8988T (cell line): ENCODE data around the gene H3-3A.
"Not testable (repeated sequence)": the region's sequence is repeated elsewhere in the genome, so short reads cannot be mapped to it uniquely, and the experiment has no call there.

Experiments used
- DNase-seq: peaks from one replicate; pipeline ENCODE4 v3.0.0; 2011

The H3-3A gene

DNA sequence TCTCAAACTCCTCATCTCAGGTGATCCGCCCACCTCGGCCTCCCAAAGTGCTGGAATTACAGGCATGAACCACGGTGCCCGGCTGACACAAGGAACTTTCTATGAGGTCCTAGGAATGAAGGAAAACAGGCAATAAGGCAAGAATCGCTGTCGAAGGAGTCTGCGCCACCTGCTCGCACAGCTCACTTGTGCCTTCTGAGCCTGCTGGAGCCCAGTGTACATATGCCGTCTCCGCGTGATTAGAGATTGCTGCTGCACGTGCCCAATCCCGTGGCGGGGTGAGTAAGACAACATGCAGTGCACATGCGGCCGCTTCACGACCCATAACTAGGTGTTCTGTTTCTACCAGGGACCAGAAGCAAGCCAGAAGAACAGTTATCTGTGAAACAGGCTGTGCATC is 24.3 kb downstream of the H3-3A start:
- DNase-seq: no peak

DNA sequence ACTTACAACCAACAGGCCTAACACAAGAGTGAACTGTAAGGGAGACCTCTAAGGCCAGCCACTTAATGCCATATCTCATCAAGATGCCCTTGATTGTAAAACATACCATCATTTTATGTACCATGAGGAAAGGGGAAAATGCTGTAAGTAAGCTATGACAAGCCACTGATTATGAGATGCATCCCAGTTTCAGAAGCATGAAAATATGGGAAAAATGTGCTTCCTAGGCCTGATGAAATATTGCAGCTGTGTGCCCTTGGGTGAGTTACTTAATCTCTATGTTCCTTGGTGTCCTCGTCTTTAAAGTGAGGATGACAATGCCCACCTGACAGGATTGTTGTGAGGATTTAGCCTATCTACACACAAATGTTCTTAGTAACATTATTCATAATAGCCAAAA is 28.9 kb downstream of the H3-3A start:
- DNase-seq: no peak

DNA sequence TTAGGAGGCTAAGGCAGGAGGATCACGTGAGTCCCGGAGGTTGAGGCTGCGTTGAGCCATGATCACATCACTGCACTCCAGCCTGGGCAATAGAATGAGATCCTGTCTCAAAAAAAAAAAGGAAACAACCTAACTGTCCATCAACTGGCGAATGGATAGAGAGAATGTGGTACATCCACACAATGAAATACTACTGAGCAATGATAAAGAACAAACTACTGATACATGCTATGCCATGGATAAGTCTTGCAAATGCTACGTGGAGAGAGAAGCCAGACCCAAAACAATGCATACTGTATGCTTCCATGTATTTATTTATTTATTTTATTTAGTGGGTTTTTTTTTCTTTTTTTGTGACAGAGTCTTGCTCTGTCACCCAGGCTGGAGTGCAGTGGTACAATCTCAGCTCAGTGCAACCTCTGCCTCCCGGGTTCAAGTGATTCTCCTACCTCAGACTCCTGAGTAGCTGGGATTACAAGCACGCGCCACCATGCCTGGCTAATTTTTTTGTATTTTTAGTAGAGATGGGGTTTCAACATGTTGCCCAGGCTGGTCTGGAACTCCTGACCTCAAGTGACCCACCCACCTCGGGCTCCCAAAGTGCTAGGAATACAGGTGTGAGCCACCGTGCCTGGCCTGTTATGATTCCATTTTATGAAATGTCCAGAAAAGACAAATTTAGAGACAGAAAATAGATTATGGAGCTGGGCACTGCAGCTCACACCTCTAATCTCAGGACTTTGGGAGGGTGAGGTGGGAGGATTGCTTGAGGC is 29.7 kb downstream of the H3-3A start:
- DNase-seq: not testable (repeated sequence)

DNA sequence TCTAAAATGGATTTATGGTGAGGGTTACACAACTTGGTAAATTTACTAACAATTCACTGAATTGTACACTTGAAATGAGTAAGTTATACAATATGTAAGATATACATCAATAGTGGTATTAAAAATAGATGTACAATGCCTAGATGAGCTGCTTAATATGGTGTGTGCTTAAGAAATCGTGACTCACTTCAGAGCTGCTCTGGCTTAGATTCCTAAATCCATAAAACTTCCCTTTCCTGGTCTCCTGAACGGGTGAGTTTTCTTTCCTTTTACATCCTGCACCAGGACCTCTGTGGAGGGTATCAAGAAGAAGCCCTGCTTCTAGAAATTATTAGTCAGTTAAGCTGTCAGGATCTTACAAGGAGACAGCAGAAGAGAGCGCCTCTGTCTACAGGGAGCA is 30.4 kb downstream of the H3-3A start:
- DNase-seq: no peak

DNA sequence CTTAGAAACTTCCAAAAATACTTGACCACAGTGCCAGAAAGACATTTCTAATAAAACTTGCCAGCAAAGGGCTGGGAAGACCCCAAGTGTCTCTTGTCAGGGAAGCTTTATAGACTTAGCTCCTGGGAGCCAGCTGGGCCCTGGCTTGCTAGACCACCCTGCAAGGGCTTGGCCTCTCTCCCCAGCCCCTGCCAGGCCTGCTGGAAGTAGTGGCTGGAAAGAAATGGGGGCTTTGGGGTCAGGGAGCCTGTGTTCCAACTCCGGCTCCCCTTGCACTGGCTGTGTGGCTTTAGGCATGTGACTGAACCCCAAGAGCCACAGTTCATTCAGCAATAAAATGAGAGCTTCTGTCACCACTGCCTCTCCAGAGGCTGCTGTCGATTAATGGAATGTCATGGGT is 31.1 kb downstream of the H3-3A start:
- no peak for DNase-seq

DNA sequence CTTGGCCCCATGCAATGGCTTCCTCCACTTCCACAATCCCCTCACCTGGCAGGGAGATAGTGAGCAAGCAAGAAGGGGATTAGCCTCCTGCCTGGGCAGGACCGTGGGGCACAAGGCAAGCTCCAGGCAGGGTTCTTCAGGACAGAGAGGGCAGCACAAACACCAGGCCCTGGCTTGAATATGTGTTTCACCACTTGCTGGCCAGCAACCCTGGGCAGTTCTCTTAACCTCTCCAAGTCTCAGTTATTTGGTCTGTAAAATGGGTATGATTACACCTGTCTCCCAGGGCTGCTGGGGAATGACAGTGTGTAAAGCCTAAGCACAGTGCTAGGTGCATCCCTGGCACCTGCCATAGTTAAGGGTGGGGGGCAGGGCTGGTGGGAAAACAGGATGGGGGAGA is 31.9 kb downstream of the H3-3A start:
- no peak for DNase-seq

DNA sequence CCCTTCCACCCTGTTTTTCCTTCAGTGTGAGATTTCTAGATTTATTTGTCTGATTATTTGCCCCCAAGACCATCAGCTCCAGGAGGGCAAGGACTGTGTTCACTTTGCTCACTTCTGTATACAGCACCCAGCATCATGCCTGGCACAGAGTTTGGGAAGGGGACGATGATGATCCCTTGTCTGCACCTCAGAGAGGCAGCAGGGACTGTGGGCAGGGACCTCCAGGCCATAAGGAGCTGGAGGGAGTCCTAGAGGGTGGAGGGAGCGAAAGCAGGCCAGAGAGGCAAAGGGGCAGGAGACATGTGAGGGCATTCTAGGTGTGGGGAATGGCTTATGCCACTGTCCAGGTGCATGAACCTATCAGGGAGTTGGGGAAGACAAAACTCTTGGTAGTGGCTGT is 32.8 kb downstream of the H3-3A start:
- DNase-seq: no peak

DNA sequence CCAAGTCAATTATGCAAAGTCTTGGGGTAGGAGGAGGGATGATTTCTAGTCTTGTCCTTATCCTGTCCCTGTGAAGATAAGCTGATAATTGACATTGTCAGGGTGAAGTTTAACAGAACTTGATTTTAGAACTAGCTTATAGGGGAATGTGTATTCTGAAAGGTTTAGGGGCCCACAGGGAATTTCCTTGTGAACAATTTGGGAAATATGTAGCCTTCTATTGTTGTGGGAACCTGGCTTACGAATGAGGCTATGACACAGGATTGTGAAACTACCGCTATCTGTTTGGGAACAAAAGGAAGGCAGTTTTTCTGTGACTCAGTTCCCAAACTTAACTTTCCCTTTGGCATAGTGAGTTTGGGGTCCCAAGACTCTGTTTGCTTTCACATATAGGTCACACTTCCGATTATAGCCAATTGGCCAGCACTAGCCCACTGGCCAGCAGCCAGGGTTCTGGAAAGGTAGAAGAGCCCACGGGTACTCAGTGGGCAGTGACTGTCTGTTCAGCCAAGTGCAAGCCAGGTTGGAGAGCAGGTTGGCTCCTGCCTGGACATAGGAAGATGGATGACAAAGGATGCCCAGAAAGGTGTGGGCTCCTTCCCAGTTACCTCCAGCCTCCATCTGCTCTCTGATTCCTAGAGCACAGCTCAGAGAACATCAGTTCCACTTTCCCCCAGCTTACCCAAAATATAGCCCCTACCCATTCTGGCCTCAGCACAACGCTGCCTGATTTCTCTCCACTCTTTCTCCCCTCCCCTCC is 35.5 kb downstream of the H3-3A start:
- DNase-seq: no peak

DNA sequence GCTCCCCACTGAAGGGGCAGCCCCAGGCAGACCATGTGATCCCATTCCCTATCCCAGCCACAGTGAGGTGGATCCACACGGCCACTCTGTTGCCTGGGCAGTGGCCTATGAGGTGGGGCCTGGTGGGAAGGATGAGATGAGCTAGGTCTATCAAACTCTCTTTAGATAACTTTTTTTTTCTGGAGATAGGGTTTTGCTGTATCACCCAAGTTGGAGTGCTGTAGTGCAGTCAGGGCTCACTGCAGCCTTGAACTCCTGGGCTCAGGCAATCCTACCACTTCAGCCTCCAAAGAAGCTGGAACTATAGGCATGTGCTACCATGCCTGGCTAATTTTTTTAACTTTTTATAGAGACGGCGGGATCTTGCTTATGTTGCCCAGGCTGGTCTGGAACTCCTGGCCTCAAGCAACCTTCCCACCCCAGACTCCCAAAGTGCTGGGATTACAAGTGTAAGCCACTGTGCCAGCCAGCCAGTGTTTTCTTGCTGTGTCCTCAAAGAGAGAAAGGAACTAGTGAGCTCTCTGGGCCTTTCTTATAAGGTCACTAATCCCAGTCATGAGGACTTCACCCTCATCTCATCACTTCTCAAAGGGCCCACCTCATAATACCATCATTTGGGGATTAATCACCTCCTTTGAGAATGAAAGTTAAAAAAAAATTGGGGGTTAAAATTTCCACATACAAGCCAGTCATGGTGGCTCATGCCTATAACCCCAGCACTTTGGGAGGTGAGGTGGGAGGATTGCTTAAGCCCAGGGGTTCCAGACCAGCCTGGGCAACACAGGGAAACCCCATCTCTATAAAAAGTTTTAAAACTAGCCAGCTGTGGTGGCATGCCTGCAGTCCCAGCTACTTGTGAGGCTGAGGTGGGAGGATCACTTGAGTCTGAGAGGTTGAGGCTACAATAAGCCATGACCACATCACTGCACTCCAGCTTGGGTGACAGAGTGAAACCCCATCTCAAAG is 36.6 kb downstream of the H3-3A start:
- DNase-seq: no peak

DNA sequence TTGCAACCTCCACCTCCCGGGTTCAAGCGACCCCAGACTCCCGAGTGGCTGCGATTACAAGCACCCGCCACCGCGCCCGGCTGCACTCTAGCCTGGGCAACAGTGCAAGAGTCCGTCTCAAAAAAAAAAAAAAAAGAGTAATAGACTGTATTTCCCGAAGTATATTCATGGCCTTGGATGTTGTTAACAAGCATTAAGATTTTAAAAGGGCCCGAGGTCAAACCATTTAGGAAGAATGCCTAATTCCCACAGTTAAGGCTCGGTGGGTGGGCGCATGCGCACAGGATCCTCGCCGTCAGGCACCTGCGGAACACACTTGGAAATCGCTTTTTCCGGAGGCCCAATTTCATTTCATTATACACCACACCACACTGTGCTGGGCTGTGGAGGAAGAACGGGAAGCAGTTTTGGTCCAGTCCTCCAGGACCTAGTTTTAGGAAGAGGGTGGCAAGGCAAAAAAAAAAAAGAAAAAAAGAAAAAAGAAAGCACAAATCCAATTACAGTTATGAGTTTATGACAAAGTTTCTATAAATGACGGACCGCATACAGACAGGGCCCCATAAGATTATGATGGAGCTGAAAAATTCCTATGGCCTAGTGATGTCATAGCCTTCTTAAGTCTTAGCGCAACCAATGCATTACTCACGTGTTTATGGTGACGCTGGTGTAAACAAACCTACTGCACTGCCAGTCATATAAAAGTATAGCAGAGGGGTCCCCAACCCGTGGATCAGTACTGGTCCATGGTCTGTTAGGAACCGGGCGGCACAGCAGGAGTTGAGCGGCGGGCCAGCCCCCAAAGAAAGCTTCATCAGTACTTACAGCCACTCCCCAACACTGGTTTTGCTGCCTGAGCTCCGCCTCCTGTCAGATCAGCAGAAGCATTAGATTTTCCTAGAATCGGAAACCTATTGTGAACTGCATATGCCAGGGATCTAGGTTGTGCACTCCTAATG is 38.2 kb downstream of the H3-3A start:
- DNase-seq: peak; percentile 59

DNA sequence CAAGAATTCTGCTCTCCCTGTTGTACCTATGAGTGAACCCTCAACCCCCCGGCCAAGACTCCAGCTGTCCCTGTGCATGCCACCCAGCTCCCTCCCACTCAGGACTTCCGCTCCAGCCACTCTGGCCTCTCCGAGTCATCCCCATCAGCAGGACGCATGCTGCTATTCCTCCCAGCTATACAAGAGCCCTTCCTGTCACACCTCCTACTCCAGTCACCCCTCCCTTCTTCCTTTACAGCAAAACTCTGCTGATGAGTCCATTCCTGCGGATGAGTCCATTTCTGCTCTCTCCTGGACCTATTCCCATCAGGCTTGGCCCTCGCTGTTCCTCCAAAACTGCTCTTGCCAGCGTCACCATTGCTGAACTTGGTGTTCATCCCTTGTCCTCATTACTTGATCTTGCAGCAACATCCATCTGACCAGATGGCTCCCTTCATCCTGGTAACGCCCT is 42.2 kb downstream of the H3-3A start:
- no peak for DNase-seq

DNA sequence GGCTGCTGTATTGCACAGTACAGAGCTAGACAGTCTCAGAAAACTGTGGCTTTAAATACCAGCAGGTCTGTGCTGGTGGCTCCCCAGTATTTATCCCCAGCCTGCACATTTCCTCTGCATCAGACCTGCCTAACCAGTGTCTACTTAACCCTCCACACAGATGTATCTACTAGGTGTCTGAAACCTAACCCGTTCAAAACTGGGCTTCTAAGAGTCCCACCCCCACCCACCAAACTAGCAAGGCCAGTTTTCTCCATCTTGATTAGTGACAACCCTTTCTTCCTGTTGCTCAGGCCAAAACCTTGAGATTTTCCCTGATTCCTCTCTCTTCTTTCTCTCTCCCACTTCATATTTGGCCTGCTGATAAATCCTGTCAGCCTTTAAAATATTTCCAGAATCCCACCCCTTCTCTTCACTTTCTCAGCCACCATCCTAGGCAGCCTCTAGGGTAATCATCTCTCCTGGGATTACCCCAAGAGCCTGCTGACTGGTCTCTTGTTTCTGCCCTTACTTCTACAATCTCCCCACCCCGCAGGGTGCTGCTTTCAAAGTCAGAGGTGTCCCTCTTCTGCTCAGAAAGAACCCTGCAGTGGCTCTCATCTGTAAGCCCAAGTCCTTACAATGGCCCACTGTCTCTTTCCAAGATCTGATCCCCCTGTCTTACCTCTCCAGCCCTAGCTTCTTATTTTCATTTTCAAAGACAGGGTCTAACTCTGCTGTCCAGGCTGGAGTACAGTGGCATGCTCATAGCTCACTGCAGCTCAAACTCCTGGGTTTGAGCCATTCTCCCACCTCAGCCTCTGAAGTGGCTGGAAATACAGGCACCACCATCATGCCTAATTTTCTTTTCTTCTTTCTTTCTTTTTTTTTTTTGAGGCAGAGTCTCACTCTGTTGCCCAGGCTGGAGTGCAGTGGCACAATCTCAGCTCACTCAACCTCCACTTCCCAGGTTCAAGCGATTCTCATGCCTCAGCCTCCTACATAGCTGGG is 45.2 kb downstream of the H3-3A start:
- no peak for DNase-seq

DNA sequence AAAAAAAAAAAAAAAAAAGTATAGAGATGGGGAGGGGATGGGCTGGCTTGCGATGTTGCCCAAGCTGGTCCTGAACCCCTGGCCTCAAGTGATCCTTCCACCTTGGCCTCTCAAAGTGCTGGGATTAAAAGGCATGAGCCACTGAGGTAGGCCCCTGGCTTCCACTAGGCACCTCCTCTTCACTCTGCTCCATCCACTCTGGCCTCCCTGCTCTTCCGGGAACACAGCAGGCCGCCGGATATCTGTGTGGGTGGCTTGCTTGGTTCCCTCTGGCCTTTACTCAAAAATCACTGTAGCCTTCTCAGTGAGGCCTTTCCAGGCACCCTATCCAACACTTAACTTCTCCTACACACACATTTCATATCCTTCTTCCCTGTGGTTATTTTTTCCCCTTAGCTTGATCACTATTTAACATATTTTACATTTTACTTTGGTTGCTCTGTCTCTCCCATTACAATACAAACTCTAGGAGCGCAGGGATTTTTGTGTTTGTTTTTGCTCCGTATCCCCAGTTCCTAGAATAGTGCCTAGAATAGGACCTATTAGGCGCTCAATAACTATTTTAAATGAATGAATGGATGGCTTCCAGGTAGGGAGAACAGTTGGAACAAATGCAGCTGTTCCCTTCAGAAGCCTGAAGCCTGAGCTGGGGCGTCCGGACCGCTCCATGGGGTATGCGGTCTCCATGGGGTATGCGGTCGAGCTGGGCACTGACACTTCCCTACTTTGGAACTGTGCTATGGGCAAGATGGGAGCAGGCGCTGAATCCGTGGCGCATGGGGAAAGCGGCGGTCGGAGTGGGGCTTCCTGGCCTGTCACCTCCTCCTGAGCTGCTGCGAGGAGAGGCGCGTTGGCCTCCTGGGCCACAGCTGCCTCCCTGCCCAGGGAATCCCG is 46.7 kb downstream of the H3-3A start:
- DNase-seq: no peak

DNA sequence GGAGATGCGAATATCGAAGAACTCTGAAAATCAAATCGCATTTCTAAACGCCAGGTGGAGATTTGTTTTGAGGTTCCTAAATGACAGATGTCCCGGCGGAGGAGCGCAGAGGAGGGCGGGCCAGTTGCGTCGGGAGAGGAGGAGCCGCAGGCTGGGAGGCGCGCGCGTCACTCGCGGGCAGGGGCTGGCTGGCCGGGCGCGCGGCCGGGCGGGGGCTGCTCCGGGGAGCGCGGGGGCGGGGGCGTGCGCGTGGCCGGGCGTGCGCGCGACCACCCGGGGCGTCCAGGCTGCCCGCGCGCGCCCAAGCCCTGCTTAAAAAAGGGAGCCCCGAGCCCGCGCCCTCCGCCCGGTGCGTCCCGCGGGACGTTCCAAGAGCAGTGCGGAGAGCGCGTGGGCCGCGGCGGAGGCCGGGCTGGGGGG is 47.3 kb downstream of the H3-3A start:
- peak; percentile 98 for DNase-seq

DNA sequence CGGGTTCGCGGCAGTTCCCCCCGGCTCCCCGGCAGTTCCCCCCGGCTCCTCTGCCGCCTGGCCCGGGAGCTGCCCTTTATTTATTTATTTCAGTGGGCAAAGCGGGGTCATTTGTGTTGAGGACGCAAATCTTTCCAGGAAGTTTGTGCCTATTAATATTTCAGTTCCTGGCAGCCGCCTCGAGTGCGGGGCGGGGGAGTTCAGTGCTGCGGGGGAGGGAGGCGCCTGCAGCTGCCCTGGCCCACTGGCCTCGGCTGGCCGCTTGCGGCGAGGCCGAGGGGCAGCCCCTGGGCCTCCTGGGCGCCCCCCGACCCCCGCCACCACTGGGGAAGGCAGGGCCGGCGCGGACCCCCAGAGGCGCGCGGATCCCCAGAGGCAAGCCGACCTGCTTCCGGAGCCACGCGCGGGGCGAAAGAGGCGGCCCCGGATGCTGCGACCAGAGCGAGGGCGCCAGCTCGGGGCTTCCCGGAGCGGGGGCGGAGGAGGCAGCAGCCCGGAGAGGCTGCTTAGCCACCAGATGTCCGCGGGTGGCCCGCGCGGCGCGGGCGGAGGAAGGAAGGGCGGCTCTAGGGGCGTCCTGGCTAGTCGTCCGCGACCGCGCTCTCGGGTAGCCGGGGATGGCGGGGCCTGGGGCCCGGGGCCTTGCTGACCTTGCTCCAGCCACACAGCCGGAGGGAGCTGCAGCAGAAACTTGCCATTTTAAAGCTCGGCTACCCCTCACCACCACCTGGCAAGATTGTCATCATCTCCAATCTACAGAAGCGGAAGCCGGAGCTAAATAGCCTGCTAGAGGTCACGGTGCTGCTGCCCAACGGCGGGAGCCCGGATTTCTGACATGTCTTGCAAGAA is 48.0 kb downstream of the H3-3A start:
- peak; percentile 76 for DNase-seq

DNA sequence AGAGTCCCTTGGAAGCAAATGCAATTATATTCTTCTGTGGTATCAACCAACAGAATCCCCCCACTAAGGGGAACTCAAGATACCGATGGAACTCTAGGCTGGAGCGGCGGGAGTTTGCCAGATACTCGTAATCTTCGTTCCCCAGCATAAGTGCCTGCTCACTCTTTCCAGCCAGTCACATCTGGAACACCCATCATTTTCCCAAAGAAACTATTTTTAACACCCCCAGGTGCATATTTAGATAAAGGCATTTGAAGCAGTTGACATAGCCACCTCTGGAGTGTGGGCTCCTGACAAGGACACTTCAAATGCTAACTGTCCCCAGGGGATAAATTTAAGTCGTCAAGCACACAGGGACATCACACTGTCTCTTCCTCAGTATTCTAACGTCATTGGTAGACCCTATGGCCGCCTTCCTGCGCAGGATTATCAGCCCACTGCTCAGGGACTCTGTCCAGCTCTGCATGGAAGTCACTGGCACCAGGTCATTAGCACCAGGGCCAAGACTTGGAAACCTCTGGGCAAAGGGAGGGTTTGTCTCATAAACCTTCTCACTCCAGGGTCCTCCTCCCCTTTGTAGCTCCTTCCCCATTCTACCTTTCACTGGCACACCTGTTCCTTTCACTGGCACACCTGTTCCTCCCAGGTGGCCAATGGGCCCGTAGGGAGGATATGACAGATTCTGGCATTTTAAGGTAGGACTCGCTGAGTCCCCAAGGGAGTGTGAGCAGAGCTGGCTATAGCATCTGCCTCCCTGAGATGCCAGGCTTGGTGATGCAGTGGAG is 48.8 kb downstream of the H3-3A start:
- DNase-seq: no peak

DNA sequence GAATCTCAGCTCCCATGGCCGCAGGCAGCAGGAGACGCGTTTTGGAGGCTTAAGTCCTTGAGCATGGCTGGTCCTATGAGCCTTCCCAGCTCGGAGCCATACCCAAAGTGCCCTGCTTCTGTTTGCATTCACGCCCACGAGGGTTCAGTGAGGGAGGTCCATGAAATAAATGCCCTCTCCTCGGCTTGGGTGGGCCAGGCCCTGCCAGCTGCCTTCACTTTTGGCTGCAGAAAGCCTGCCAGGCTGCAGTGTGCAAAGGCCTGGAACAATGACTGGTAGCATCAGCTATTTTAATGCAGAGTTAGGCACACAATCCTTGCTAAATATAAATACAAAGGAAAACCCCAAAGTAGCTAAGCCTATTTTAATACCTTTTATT is 49.4 kb downstream of the H3-3A start:
- no peak for DNase-seq

DNA sequence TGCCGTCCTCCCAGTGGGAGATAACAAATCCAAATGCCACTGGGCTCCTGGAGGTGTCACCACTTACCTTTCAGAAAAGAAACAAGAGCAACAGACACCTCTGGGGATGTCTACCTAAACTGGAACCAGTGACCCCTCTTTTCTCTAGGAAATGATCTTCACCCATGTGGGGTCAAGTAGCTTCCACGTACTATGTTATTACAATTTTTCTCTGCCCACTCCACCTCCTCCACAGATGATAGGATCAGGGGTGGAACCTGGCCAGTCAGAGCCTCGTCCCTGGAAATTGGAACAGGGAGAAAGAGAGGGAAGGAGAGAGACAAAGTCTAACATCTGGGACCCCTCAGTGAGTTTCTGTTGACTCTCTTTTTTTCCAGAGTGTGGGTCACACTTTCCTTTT is 50.1 kb downstream of the H3-3A start:
- DNase-seq: no peak
